HG02884 (cell line): ENCODE data around the gene OSBPL10.
"Not testable (repeated sequence)": the region's sequence is repeated elsewhere in the genome, so short reads cannot be mapped to it uniquely, and the experiment has no call there.

Experiments
- ATAC-seq: cut with Tn5 transposase; IDR thresholded peaks from one replicate; pipeline ENCODE4 v1.9.1; 2021; ENCODE audit warnings: mild to moderate bottlenecking, moderate library complexity; ENCODE audit not compliant: unreplicated experiment

The OSBPL10 gene

GRCh38 chr3:31714495-31715280 lies 266.4 kb downstream of the OSBPL10 start:
- no peak for ATAC-seq

- ATAC-seq: no peak
These were observed 267.2 kb downstream of the OSBPL10 start for GRCh38 chr3:31713816-31714215.

- ATAC-seq: no peak
These were observed 270.8 kb downstream of the OSBPL10 start for GRCh38 chr3:31710123-31710803.

- no peak for ATAC-seq
These were observed 271.5 kb downstream of the OSBPL10 start for GRCh38 chr3:31709526-31709925.

- ATAC-seq: no peak
These were observed 272.1 kb downstream of the OSBPL10 start for GRCh38 chr3:31709005-31709404.

GRCh38 chr3:31707286-31707685 lies 273.8 kb downstream of the OSBPL10 start:
- no peak for ATAC-seq

- no peak for ATAC-seq
These were observed 275.3 kb downstream of the OSBPL10 start for GRCh38 chr3:31705736-31706135.

- ATAC-seq: no peak
These were observed 276.4 kb downstream of the OSBPL10 start for GRCh38 chr3:31704591-31705179.

- no peak for ATAC-seq
These were observed 276.9 kb downstream of the OSBPL10 start for GRCh38 chr3:31704156-31704555.

- ATAC-seq: no peak
These were observed 279.8 kb downstream of the OSBPL10 start for GRCh38 chr3:31701286-31701685.

- no peak for ATAC-seq
These were observed 281.6 kb downstream of the OSBPL10 start for GRCh38 chr3:31699309-31699953.

- ATAC-seq: no peak
These were observed 284.1 kb downstream of the OSBPL10 start for GRCh38 chr3:31696815-31697548.

GRCh38 chr3:31696009-31696297 lies 285.1 kb downstream of the OSBPL10 start:
- ATAC-seq: no peak

GRCh38 chr3:31695280-31696008 lies 285.6 kb downstream of the OSBPL10 start:
- peak; percentile 68 for ATAC-seq

- no peak for ATAC-seq
These were observed 287.7 kb downstream of the OSBPL10 start for GRCh38 chr3:31693346-31693745.

- ATAC-seq: no peak
These were observed 288.3 kb downstream of the OSBPL10 start for GRCh38 chr3:31692751-31693150.

GRCh38 chr3:31690771-31691170 lies 290.3 kb downstream of the OSBPL10 start:
- no peak for ATAC-seq

- ATAC-seq: not testable (repeated sequence)
These were observed 291.5 kb downstream of the OSBPL10 start for GRCh38 chr3:31689523-31689922.

- ATAC-seq: no peak
These were observed 292.1 kb downstream of the OSBPL10 start for GRCh38 chr3:31688984-31689383.

GRCh38 chr3:31687020-31687802 lies 293.9 kb downstream of the OSBPL10 start:
- ATAC-seq: no peak
